ENCODE measurements around the gene LMBR1L. TPM values are rescaled to one million over a fixed set of nuclear protein-coding genes. Genes with fewer than 3 reads are reported as not detected.

The LMBR1L gene
- total and polyA plus RNA-seq, 2 of the 8 experiments (the other 6 are each of a cell fraction or from before 2014, with no cell fraction given): 36.6 to 49.6 TPM

DNA sequence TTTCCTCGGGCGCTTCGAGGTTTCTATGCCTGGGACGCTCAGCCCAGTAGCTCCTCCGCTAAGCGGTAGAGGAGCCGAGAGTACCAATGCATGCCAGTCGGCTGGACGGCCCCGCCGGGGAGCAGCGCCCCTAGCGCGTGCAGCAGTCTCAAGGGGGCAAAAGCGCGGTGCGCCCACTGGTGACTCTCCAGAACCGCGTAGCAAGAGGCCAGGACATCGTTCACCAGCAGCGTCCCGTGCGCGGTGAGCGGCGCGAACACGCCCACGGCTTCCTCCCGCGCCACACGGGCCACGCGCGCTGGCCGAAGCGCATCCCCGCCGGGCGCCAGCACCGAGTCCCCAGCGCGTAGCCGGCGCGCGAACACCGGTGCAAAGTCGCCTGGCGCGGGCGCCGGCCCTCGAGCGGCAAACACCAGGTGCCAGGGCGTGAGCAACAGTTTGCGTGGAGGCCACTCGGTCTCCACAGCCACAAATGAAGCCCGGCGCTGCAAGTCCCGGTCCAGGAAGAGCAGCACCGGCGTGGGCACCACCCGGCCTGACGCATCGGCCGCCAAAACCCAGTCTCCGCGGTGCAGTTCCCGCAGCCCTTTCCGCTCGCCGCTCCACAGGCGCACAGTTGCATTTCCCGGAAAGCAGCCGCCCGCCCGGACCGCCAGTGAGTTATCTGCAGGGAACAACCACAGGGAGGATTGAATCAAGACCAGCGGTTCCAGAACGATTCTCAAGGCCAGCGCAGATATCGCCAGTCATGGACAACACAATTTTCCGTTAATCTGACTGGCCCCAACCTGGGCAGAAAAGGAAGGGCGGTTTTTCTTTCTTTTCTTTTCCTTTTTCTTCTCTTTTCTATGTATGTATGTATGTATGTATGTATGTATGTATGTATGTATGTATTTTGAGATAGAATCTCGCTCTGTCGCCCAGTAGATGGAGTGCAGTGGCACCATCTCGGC lies 20.6 kb downstream of the LMBR1L start (continued):
- TF ChIP-seq, protein P1, sequence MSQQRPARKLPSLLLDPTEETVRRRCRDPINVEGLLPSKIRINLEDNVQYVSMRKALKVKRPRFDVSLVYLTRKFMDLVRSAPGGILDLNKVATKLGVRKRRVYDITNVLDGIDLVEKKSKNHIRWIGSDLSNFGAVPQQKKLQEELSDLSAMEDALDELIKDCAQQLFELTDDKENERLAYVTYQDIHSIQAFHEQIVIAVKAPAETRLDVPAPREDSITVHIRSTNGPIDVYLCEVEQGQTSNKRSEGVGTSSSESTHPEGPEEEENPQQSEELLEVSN (IDR thresholded peaks at IDR 0.05): 0 out of 2 replicates have a peak, but pooled peaks have one; percentile 19
- TF ChIP-seq SIRT6 (IDR thresholded peaks at IDR 0.05; ENCODE audit: low read length) (no peak), BCL11A (IDR thresholded peaks at IDR 0.05; ENCODE audit: low read depth in 2 of 2, low read length in 2 of 2) (no peak), JUND (IDR thresholded peaks at IDR 0.05; ENCODE audit: low read length) (no peak), POU5F1 (IDR thresholded peaks at IDR 0.05; ENCODE audit: low read depth, low read length) (no peak), KDM4A (IDR thresholded peaks at IDR 0.05; ENCODE audit: low read depth, low read length, severe bottlenecking) (peak; percentile 39), HDAC6 (IDR thresholded peaks at IDR 0.05; ENCODE audit: low read depth, low read length) (no peak), EZH2 (IDR thresholded peaks at IDR 0.05; ENCODE audit: low read depth, low read length, severe bottlenecking) (peak; percentile 99), BACH1 (IDR thresholded peaks at IDR 0.05; ENCODE audit: low read length) (peak; percentile 31; the same call in 1 of the 2 replicates), KDM5A (IDR thresholded peaks at IDR 0.05; ENCODE audit: low read length) (no peak), FOSL1 (IDR thresholded peaks at IDR 0.05; ENCODE audit: insufficient read depth, low read depth, low read length) (no peak)
- TF ChIP-seq, protein P2, sequence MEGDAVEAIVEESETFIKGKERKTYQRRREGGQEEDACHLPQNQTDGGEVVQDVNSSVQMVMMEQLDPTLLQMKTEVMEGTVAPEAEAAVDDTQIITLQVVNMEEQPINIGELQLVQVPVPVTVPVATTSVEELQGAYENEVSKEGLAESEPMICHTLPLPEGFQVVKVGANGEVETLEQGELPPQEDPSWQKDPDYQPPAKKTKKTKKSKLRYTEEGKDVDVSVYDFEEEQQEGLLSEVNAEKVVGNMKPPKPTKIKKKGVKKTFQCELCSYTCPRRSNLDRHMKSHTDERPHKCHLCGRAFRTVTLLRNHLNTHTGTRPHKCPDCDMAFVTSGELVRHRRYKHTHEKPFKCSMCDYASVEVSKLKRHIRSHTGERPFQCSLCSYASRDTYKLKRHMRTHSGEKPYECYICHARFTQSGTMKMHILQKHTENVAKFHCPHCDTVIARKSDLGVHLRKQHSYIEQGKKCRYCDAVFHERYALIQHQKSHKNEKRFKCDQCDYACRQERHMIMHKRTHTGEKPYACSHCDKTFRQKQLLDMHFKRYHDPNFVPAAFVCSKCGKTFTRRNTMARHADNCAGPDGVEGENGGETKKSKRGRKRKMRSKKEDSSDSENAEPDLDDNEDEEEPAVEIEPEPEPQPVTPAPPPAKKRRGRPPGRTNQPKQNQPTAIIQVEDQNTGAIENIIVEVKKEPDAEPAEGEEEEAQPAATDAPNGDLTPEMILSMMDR (IDR thresholded peaks at IDR 0.05; ENCODE audit: control extremely low read depth in 1 of 3, insufficient read depth in 1 of 3, low read depth in 1 of 3, low read length in 3 of 3): peak; percentile 24 to 51 (median 51)
- TF ChIP-seq, protein P3, sequence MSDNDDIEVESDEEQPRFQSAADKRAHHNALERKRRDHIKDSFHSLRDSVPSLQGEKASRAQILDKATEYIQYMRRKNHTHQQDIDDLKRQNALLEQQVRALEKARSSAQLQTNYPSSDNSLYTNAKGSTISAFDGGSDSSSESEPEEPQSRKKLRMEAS (IDR thresholded peaks at IDR 0.05): 0 out of 2 replicates have a peak, but pooled peaks have one; percentile 28

Measured in H1 (cell line).